GM12878 (cell line): Measurements from ENCODE around the gene WDR45B. TPM values are rescaled to one million over a fixed set of nuclear protein-coding genes. Genes with fewer than 3 reads are reported as not detected.

Source experiments
- ATAC-seq: fragments of 200-7000 bp; cut with Tn5 transposase; 3 replicates; pipeline ENCODE4 v1.9.1; 2020; ENCODE audit warnings: mild to moderate bottlenecking, moderate library complexity
- BruUV-seq: library from RNA; stranded (reverse); fragments of 400-500 nt; replicated peaks from 2 replicates; lab custom pipeline; 2021; lab: Mats Ljungman, UMichigan
- CTCF ChIA-PET: fragments of 300-600 bp; sonication (Branson Sonifier 250); formaldehyde crosslinking; extraction: SDS; loops from one replicate; lab custom pipeline; 2021; ENCODE audit warnings: inconsistent platforms; lab: Yijun Ruan, JAX
- POLR2A ChIA-PET: fragments of 350-600 bp; formaldehyde crosslinking; extraction: SDS; loops from one replicate; lab custom pipeline; 2021; ENCODE audit warnings: inconsistent platforms; lab: Charles Lee
- RAD21 ChIA-PET: fragments of 300-600 bp; sonication (Branson Sonifier 250); formaldehyde crosslinking; loops from one replicate; lab custom pipeline; 2023; ENCODE audit warnings: antibody characterized with exemption; ENCODE audit not compliant: unreplicated experiment; lab: Charles Lee
- SMC1A ChIA-PET: fragments of 300-600 bp; sonication (Branson Sonifier 250); formaldehyde crosslinking; loops from one replicate; lab custom pipeline; 2023; ENCODE audit not compliant: unreplicated experiment, uncharacterized antibody; lab: Charles Lee
- DNase-seq: peaks from one replicate; pipeline ENCODE4 v3.0.0-alpha.2; 2011; ENCODE audit warnings: low read depth, low spot score
- FAIRE-seq: peaks from 3 replicates; lab custom pipeline; 2011; peaks lifted over from hg19 to GRCh38; lab: Jason Lieb, UNC
- H2AFZ ChIP-seq: 2 replicates; pipeline ENCODE4 v1.6.0; 2011; ENCODE audit warnings: low read depth, low read length, control low read depth; ENCODE audit not compliant: control insufficient read depth
- H3K27ac ChIP-seq: 2 replicates; pipeline ENCODE4 v1.5.1; 2011; ENCODE audit warnings: control low read depth; ENCODE audit not compliant: control insufficient read depth, insufficient read depth
- H3K27me3 ChIP-seq, 2 experiments: replicated peaks in 1 of 2; 2 replicates each; pipeline versions ENCODE4 v1.6.0 to v1.6.1; 2011; ENCODE audit warnings: low read length in 1 of 2; ENCODE audit not compliant: control insufficient read depth in 2 of 2, insufficient read depth in 2 of 2
- H3K36me3 ChIP-seq, 2 experiments: 2 replicates each; pipeline ENCODE4 v1.5.1; 2011; ENCODE audit warnings: low read length in 1 of 2; ENCODE audit not compliant: control insufficient read depth in 2 of 2, insufficient read depth in 2 of 2
- H3K4me1 ChIP-seq: 2 replicates; pipeline ENCODE4 v1.6.1; 2011; ENCODE audit warnings: mild to moderate bottlenecking, low read length, moderate library complexity, mixed read lengths; ENCODE audit not compliant: control insufficient read depth, insufficient read depth
- H3K4me2 ChIP-seq: 2 replicates; pipeline ENCODE4 v1.6.0; 2011; ENCODE audit warnings: control low read depth; ENCODE audit not compliant: control insufficient read depth, insufficient read depth
- H3K4me3 ChIP-seq: fragments of 200-600 bp; sonication (generic); 2 replicates; pipeline ENCODE4 v1.5.1; 2016
- H3K79me2 ChIP-seq: 2 replicates; pipeline ENCODE4 v1.6.0; 2011; ENCODE audit warnings: low read length; ENCODE audit not compliant: control insufficient read depth, insufficient read depth
- H3K9ac ChIP-seq: 2 replicates; pipeline ENCODE4 v1.8.0; 2011; ENCODE audit warnings: low read length, control low read depth, mixed read lengths; ENCODE audit not compliant: control insufficient read depth, insufficient read depth
- H3K9me3 ChIP-seq: replicated peaks from 3 replicates; pipeline ENCODE4 v1.5.1; 2011; ENCODE audit warnings: mild to moderate bottlenecking, low read length; ENCODE audit not compliant: control insufficient read depth, insufficient read depth
- H4K20me1 ChIP-seq: 2 replicates; pipeline ENCODE4 v1.6.0; 2011; ENCODE audit not compliant: control insufficient read depth, insufficient read depth
- BHLHE40 ChIP-seq, 2 experiments: fragments of 450-650 bp in 1 of 2; IDR thresholded peaks; 2 replicates each; pipeline ENCODE4 v1.6.1; 2011 to 2017; ENCODE audit warnings: low read depth in 2 of 2, borderline replicate concordance in 1 of 2, improper control_type of control experiment in 1 of 2, low read length in 1 of 2, mild to moderate bottlenecking in 1 of 2
- BMI1 ChIP-seq: fragments of 450-650 bp; IDR thresholded peaks from 2 replicates; pipeline ENCODE4 v1.6.1; 2016; ENCODE audit warnings: mild to moderate bottlenecking, moderate library complexity, borderline replicate concordance
- CHD1 ChIP-seq: IDR thresholded peaks from 2 replicates; pipeline ENCODE4 v1.6.1; 2012; ENCODE audit warnings: low read depth, low read length, improper control_type of control experiment
- DPF2 ChIP-seq: fragments of 450-650 bp; IDR thresholded peaks from 2 replicates; pipeline ENCODE4 v1.6.1; 2017; ENCODE audit warnings: mild to moderate bottlenecking
- ELK1 ChIP-seq: IDR thresholded peaks from 2 replicates; pipeline ENCODE4 v1.6.1; 2012; ENCODE audit warnings: low read depth, low read length, improper control_type of control experiment
- KAT2A ChIP-seq: conservative IDR thresholded peaks from 2 replicates; pipeline ENCODE4 v1.6.1; 2011; ENCODE audit warnings: low read depth, low read length; ENCODE audit not compliant: control insufficient read depth
- MAX ChIP-seq: IDR thresholded peaks from 2 replicates; pipeline ENCODE4 v1.6.1; 2012; ENCODE audit warnings: low read depth, low read length, improper control_type of control experiment
- MTA3 ChIP-seq: IDR thresholded peaks from 2 replicates; pipeline ENCODE4 v1.6.1; 2012; ENCODE audit warnings: low read length, inconsistent platforms, borderline replicate concordance
- MYB ChIP-seq: fragments of 150-350 bp; IDR thresholded peaks from 2 replicates; pipeline ENCODE4 v1.6.1; 2014; ENCODE audit warnings: mild to moderate bottlenecking, low read depth, low read length, borderline replicate concordance
- NBN ChIP-seq: fragments of 450-650 bp; IDR thresholded peaks from 2 replicates; pipeline ENCODE4 v1.6.1; 2016
- NFXL1 ChIP-seq: fragments of 450-650 bp; IDR thresholded peaks from 2 replicates; pipeline ENCODE4 v1.6.1; 2017; ENCODE audit warnings: antibody characterized with exemption, mild to moderate bottlenecking, borderline replicate concordance
- NR2C1 ChIP-seq: fragments of 450-650 bp; IDR thresholded peaks from 2 replicates; pipeline ENCODE4 v1.6.1; 2017; ENCODE audit warnings: antibody characterized with exemption, mild to moderate bottlenecking, moderate library complexity
- PML ChIP-seq: IDR thresholded peaks from 2 replicates; pipeline ENCODE4 v1.6.1; 2012; ENCODE audit warnings: low read length, inconsistent platforms
- POLR2A ChIP-seq: IDR thresholded peaks from 2 replicates; pipeline ENCODE4 v1.6.1; 2011; ENCODE audit warnings: low read depth, mild to moderate bottlenecking, low read length
- RAD51 ChIP-seq: fragments of 450-650 bp; IDR thresholded peaks from 2 replicates; pipeline ENCODE4 v1.6.1; 2016; ENCODE audit warnings: moderate library complexity, mild to moderate bottlenecking, inconsistent platforms
- SIX5 ChIP-seq: IDR thresholded peaks from 2 replicates; pipeline ENCODE4 v1.6.1; 2011; ENCODE audit warnings: mild to moderate bottlenecking, low read depth, low read length, moderate library complexity; ENCODE audit not compliant: severe bottlenecking
- SREBF2 ChIP-seq: IDR thresholded peaks from 2 replicates; pipeline ENCODE4 v1.6.1; 2012; ENCODE audit warnings: mild to moderate bottlenecking, low read length
- TARDBP ChIP-seq: IDR thresholded peaks from 2 replicates; pipeline ENCODE4 v1.6.1; 2016; ENCODE audit warnings: borderline replicate concordance
- ZNF687 ChIP-seq: fragments of 450-650 bp; IDR thresholded peaks from 2 replicates; pipeline ENCODE4 v1.6.1; 2017; ENCODE audit warnings: mild to moderate bottlenecking, moderate library complexity
- WGBS: methylation state at CpG from one replicate; pipeline ENCODE4 v1.1.6; 2016; ENCODE audit warnings: low lambda C conversion rate; ENCODE audit not compliant: insufficient replicate concordance, insufficient coverage; ENCODE audit errors: missing lambda C conversion rate; 5-methylcytosine and 5-hydroxymethylcytosine counted together
- in situ Hi-C: fragments of 300-500 bp; cut with MboI; formaldehyde crosslinking; loops from 9 replicates; pipeline ENCODE4 v1.14.3; 2018; ENCODE audit warnings: mixed read lengths
- intact Hi-C: fragments of 100-400 bp; cut with micrococcal nuclease; formaldehyde crosslinking; loops from one replicate; pipeline ENCODE4 v1.14.2; 2022; ENCODE audit not compliant: unreplicated experiment
- polyA plus RNA-seq, 11 experiments: library from polyadenylated mRNA; depleted of rRNA in 4 of 11; unstranded in 6 of 11; stranded (reverse) in 5 of 11; fragments of >200 nt; fragmentation: Nextera tagmentation in 4 of 11; fragmentation: Illumina TruSeq in 1 of 11; extraction: Ambion mirVana in 4 of 11; extraction: Trizol in 1 of 11; gene quantifications; 1 replicate in 1 of 11; 2 replicates in 10 of 11; pipeline versions ENCODE4 v1.2.1 to v1.2.3, GENCODE V29; 2011 to 2016; ENCODE audit warnings: inconsistent platforms in 2 of 11, missing spikeins in 2 of 11, low read depth in 1 of 11
- total RNA-seq, 4 experiments: library from RNA; depleted of rRNA in 3 of 4; stranded (reverse); fragments of >200 nt in 3 of 4; fragmentation: Illumina TruSeq in 1 of 4; extraction: Trizol in 1 of 4; gene quantifications; 2 replicates each; pipeline versions ENCODE4 v1.2.1 to v1.2.3, GENCODE V29; 2013 to 2021

WDR45B gene
- total and polyA plus RNA-seq, 10 of the 15 experiments (the other 5 are each of a cell fraction or from before 2014, with no cell fraction given) = 1.0 to 73.7 (median 26.6) TPM

- no TSS peak for BruUV-seq
- RAD21 ChIA-PET = no interaction called here
- DNase-seq = no peak
- intact Hi-C loops = no loop called here
- Histone ChIP-seq H3K27me3 (no peaks in the 10 kb centered on the region), H3K9me3 (no peaks in the 10 kb centered on the region), H3K79me2 (no peaks in the 10 kb centered on the region; the same call in 1 of the 2 replicates), H2AFZ (no peak overlapping the region), H4K20me1 (no peaks in the 10 kb centered on the region), H3K4me3 (no peak overlapping the region), H3K36me3 (peaks cover 13 to 18% of the 10 kb centered on the region in 2 experiments; a peak in 2 of 4 replicates), H3K4me2 (no peak overlapping the region), H3K27ac (no peak overlapping the region), H3K4me1 (peaks cover 17% of the 10 kb centered on the region), H3K9ac (no peak overlapping the region)
- in situ Hi-C loops = no loop called here
- POLR2A ChIA-PET = no interaction called here
- CTCF ChIA-PET = interaction anchor here (0.7 kb wide), 1 partner anchor 242 kb away, joined by 3 read pairs; no protein-coding TSS in a partner anchor
- WGBS = 93% methylated on average over 9 of the region's 9 CpGs
- SMC1A ChIA-PET = no interaction called here
- no peak for TF ChIP-seq POLR2A
- no peak for TF ChIP-seq SREBF2
- TF ChIP-seq KAT2A = no peak
- no peak for TF ChIP-seq CHD1
- no peak for TF ChIP-seq NR2C1
- TF ChIP-seq TARDBP = no peak
- TF ChIP-seq ZNF687 = no peak
- no peak for TF ChIP-seq MTA3
- TF ChIP-seq RAD51 = no peak
- TF ChIP-seq MYB = no peak
- no peak for TF ChIP-seq NBN
- TF ChIP-seq ELK1 = no peak
- TF ChIP-seq PML = no peak
- TF ChIP-seq DPF2 = no peak
- no peak for TF ChIP-seq SIX5
- no peak for TF ChIP-seq NFXL1
- no peak for TF ChIP-seq BHLHE40 (IDR thresholded peaks at IDR 0.05; ENCODE audit: borderline replicate concordance in 1 of 2, low read depth in 2 of 2, low read length in 1 of 2)
- TF ChIP-seq MAX = no peak
- TF ChIP-seq BMI1 = no peak
- ATAC-seq = no peak
- no peak for FAIRE-seq
Measured at GRCh38 chr17:82592289-82592766, 55.9 kb downstream of the WDR45B start.
